ENCODE data around the gene PRAMEF12.

The PRAMEF12 gene

GRCh38 chr1:12756768-12757413 is 16.6 kb upstream of the PRAMEF12 start:
- no peak for DNase-seq (ENCODE audit: low spot score in 2 of 2)
- Mint-ChIP-seq H3K4me1 (no peaks in the 10 kb centered on the region), H3K36me3 (ENCODE audit: insufficient read depth) (no peaks in the 10 kb centered on the region), H3K27me3 (peaks cover 76% of the 10 kb centered on the region), H3K9me3 (no peaks in the 10 kb centered on the region), H3K4me3 (no peak overlapping the region), H3K27ac (ENCODE audit: low read depth) (no peak overlapping the region)
- ATAC-seq (replicated peaks; ENCODE audit: extremely low read depth, poor library complexity, severe bottlenecking): no peak

- Mint-ChIP-seq H3K9me3 (no peaks in the 10 kb centered on the region), H3K36me3 (ENCODE audit: insufficient read depth) (no peaks in the 10 kb centered on the region), H3K27me3 (peaks cover 72% of the 10 kb centered on the region), H3K4me1 (no peaks in the 10 kb centered on the region), H3K27ac (ENCODE audit: low read depth) (no peak overlapping the region), H3K4me3 (no peak overlapping the region)
- no peak for ATAC-seq (replicated peaks; ENCODE audit: extremely low read depth, poor library complexity, severe bottlenecking)
- no peak for DNase-seq (ENCODE audit: low spot score in 2 of 2)
Observed at GRCh38 chr1:12757836-12758235, 15.7 kb upstream of the PRAMEF12 start.

- Mint-ChIP-seq H3K27me3 (peaks cover 56% of the 10 kb centered on the region), H3K9me3 (no peaks in the 10 kb centered on the region), H3K4me1 (no peaks in the 10 kb centered on the region), H3K36me3 (ENCODE audit: insufficient read depth) (no peaks in the 10 kb centered on the region), H3K27ac (ENCODE audit: low read depth) (no peak overlapping the region), H3K4me3 (no peak overlapping the region)
- ATAC-seq (replicated peaks; ENCODE audit: extremely low read depth, poor library complexity, severe bottlenecking) (no peak), DNase-seq (ENCODE audit: low spot score in 2 of 2) (no peak)
Observed at GRCh38 chr1:12760256-12760795, 13.2 kb upstream of the PRAMEF12 start.

- no peaks in the 10 kb centered on the region for H3K4me1 Mint-ChIP-seq
- H3K27me3 Mint-ChIP-seq: peaks cover 51% of the 10 kb centered on the region
- H3K4me3 Mint-ChIP-seq: no peak overlapping the region
- no peaks in the 10 kb centered on the region for H3K9me3 Mint-ChIP-seq
- no peaks in the 10 kb centered on the region for H3K36me3 Mint-ChIP-seq (ENCODE audit: insufficient read depth)
- no peak overlapping the region for H3K27ac Mint-ChIP-seq (ENCODE audit: low read depth)
- no peak for DNase-seq (ENCODE audit: low spot score in 2 of 2)
- no peak for ATAC-seq (replicated peaks; ENCODE audit: extremely low read depth, poor library complexity, severe bottlenecking)
Observed at GRCh38 chr1:12761781-12762180, 11.8 kb upstream of the PRAMEF12 start.

GRCh38 chr1:12762766-12763165 is 10.8 kb upstream of the PRAMEF12 start:
- ATAC-seq (replicated peaks; ENCODE audit: extremely low read depth, poor library complexity, severe bottlenecking): no peak
- Mint-ChIP-seq H3K4me1 (no peaks in the 10 kb centered on the region), H3K27ac (ENCODE audit: low read depth) (no peak overlapping the region), H3K36me3 (ENCODE audit: insufficient read depth) (no peaks in the 10 kb centered on the region), H3K27me3 (peaks cover 55% of the 10 kb centered on the region), H3K9me3 (no peaks in the 10 kb centered on the region), H3K4me3 (no peak overlapping the region)
- DNase-seq (ENCODE audit: low spot score in 2 of 2): no peak

- Mint-ChIP-seq H3K9me3 (no peaks in the 10 kb centered on the region), H3K4me3 (no peak overlapping the region), H3K36me3 (ENCODE audit: insufficient read depth) (no peaks in the 10 kb centered on the region), H3K27me3 (peaks cover 55% of the 10 kb centered on the region), H3K27ac (ENCODE audit: low read depth) (no peak overlapping the region), H3K4me1 (no peaks in the 10 kb centered on the region)
- DNase-seq (ENCODE audit: low spot score in 2 of 2) (no peak), ATAC-seq (replicated peaks; ENCODE audit: extremely low read depth, poor library complexity, severe bottlenecking) (no peak)
Observed at GRCh38 chr1:12763479-12763878, 10.1 kb upstream of the PRAMEF12 start.

GRCh38 chr1:12764016-12764415 is 9.5 kb upstream of the PRAMEF12 start:
- Mint-ChIP-seq H3K4me1 (no peaks in the 10 kb centered on the region), H3K27me3 (peaks cover 55% of the 10 kb centered on the region), H3K36me3 (ENCODE audit: insufficient read depth) (no peaks in the 10 kb centered on the region), H3K4me3 (no peak overlapping the region), H3K27ac (ENCODE audit: low read depth) (no peak overlapping the region), H3K9me3 (no peaks in the 10 kb centered on the region)
- no peak for ATAC-seq (replicated peaks; ENCODE audit: extremely low read depth, poor library complexity, severe bottlenecking)
- DNase-seq (ENCODE audit: low spot score in 2 of 2): no peak

- no peaks in the 10 kb centered on the region for H3K36me3 Mint-ChIP-seq (ENCODE audit: insufficient read depth)
- peaks cover 81% of the 10 kb centered on the region for H3K27me3 Mint-ChIP-seq
- ATAC-seq (replicated peaks; ENCODE audit: extremely low read depth, poor library complexity, severe bottlenecking) (no peak), DNase-seq (ENCODE audit: low spot score in 2 of 2) (no peak)
- no peaks in the 10 kb centered on the region for H3K4me1 Mint-ChIP-seq
- H3K4me3 Mint-ChIP-seq: no peak overlapping the region
- no peak overlapping the region for H3K27ac Mint-ChIP-seq (ENCODE audit: low read depth)
- no peaks in the 10 kb centered on the region for H3K9me3 Mint-ChIP-seq
Observed at GRCh38 chr1:12769031-12769430, 4.5 kb upstream of the PRAMEF12 start.

GRCh38 chr1:12769976-12770505 is 3.5 kb upstream of the PRAMEF12 start:
- Mint-ChIP-seq H3K4me1 (no peaks in the 10 kb centered on the region), H3K27ac (ENCODE audit: low read depth) (no peak overlapping the region), H3K4me3 (no peak overlapping the region), H3K9me3 (no peaks in the 10 kb centered on the region), H3K27me3 (peaks cover 89% of the 10 kb centered on the region), H3K36me3 (ENCODE audit: insufficient read depth) (no peaks in the 10 kb centered on the region)
- DNase-seq (ENCODE audit: low spot score in 2 of 2) (no peak), ATAC-seq (replicated peaks; ENCODE audit: extremely low read depth, poor library complexity, severe bottlenecking) (no peak)

- Mint-ChIP-seq H3K27ac (ENCODE audit: low read depth) (no peak overlapping the region), H3K27me3 (peaks cover 93% of the 10 kb centered on the region), H3K36me3 (ENCODE audit: insufficient read depth) (no peaks in the 10 kb centered on the region), H3K4me1 (no peaks in the 10 kb centered on the region), H3K4me3 (no peak overlapping the region), H3K9me3 (no peaks in the 10 kb centered on the region)
- ATAC-seq (replicated peaks; ENCODE audit: extremely low read depth, poor library complexity, severe bottlenecking): no peak
- DNase-seq (ENCODE audit: low spot score in 2 of 2): no peak
Observed at GRCh38 chr1:12770620-12771019, 2.9 kb upstream of the PRAMEF12 start.

GRCh38 chr1:12771186-12771585 is 2.4 kb upstream of the PRAMEF12 start:
- Mint-ChIP-seq H3K27ac (ENCODE audit: low read depth) (no peak overlapping the region), H3K27me3 (peaks cover 94% of the 10 kb centered on the region), H3K4me3 (no peak overlapping the region), H3K4me1 (no peaks in the 10 kb centered on the region), H3K36me3 (ENCODE audit: insufficient read depth) (no peaks in the 10 kb centered on the region), H3K9me3 (no peaks in the 10 kb centered on the region)
- ATAC-seq (replicated peaks; ENCODE audit: extremely low read depth, poor library complexity, severe bottlenecking) (no peak), DNase-seq (ENCODE audit: low spot score in 2 of 2) (no peak)

- Mint-ChIP-seq H3K4me3 (no peak overlapping the region), H3K4me1 (no peaks in the 10 kb centered on the region), H3K27me3 (peaks cover 96% of the 10 kb centered on the region), H3K27ac (ENCODE audit: low read depth) (no peak overlapping the region), H3K36me3 (ENCODE audit: insufficient read depth) (no peaks in the 10 kb centered on the region), H3K9me3 (no peaks in the 10 kb centered on the region)
- DNase-seq (ENCODE audit: low spot score in 2 of 2): no peak
- ATAC-seq (replicated peaks; ENCODE audit: extremely low read depth, poor library complexity, severe bottlenecking): no peak
Observed at GRCh38 chr1:12772520-12772919, 1.0 kb upstream of the PRAMEF12 start.

- H3K4me1 Mint-ChIP-seq: no peaks in the 10 kb centered on the region
- H3K27me3 Mint-ChIP-seq: peaks cover 96% of the 10 kb centered on the region
- ATAC-seq (replicated peaks; ENCODE audit: extremely low read depth, poor library complexity, severe bottlenecking) (no peak), DNase-seq (ENCODE audit: low spot score in 2 of 2) (no peak)
- H3K4me3 Mint-ChIP-seq: no peak overlapping the region
- H3K36me3 Mint-ChIP-seq (ENCODE audit: insufficient read depth): no peaks in the 10 kb centered on the region
- no peaks in the 10 kb centered on the region for H3K9me3 Mint-ChIP-seq
- H3K27ac Mint-ChIP-seq (ENCODE audit: low read depth): no peak overlapping the region
Observed at GRCh38 chr1:12774801-12775345, 1.3 kb downstream of the PRAMEF12 start.
